ENCODE data around the gene FAM168A. TPM values are rescaled to one million over a fixed set of nuclear protein-coding genes. Genes with fewer than 3 reads are reported as not detected.

Gene FAM168A
- total RNA-seq, 1 donor from 2014 or later = 14.2 TPM

- no peak for TF ChIP-seq CTCF (IDR thresholded peaks at IDR 0.05; ENCODE audit: insufficient read depth, low read length, poor library complexity, severe bottlenecking)
- no peak overlapping the region for H3K4me3 ChIP-seq (ENCODE audit: low read depth, low read length)
- no peaks in the 10 kb centered on the region for H3K27me3 ChIP-seq (ENCODE audit: control insufficient read depth, insufficient read depth, low read length)
- no peaks in the 10 kb centered on the region for H3K36me3 ChIP-seq (ENCODE audit: control insufficient read depth, insufficient read depth, low read length)
- no peak for DNase-seq (ENCODE audit: low read depth)
Measured at GRCh38 chr11:73384531-73384871, 213.4 kb downstream of the FAM168A start.

GRCh38 chr11:73384125-73384441 is 213.8 kb downstream of the FAM168A start:
- Histone ChIP-seq H3K4me3 (ENCODE audit: low read depth, low read length) (no peak overlapping the region), H3K27me3 (ENCODE audit: control insufficient read depth, insufficient read depth, low read length) (no peaks in the 10 kb centered on the region), H3K36me3 (ENCODE audit: control insufficient read depth, insufficient read depth, low read length) (no peaks in the 10 kb centered on the region)
- DNase-seq (ENCODE audit: low read depth) = no peak
- TF ChIP-seq CTCF (IDR thresholded peaks at IDR 0.05; ENCODE audit: insufficient read depth, low read length, poor library complexity, severe bottlenecking) = no peak

GRCh38 chr11:73383249-73384124 is 214.4 kb downstream of the FAM168A start:
- H3K4me3 ChIP-seq (ENCODE audit: low read depth, low read length) = no peak overlapping the region
- DNase-seq (ENCODE audit: low read depth) = no peak
- H3K36me3 ChIP-seq (ENCODE audit: control insufficient read depth, insufficient read depth, low read length) = no peaks in the 10 kb centered on the region
- no peaks in the 10 kb centered on the region for H3K27me3 ChIP-seq (ENCODE audit: control insufficient read depth, insufficient read depth, low read length)
- TF ChIP-seq CTCF (IDR thresholded peaks at IDR 0.05; ENCODE audit: insufficient read depth, low read length, poor library complexity, severe bottlenecking) = peak; percentile 5

- no peaks in the 10 kb centered on the region for H3K36me3 ChIP-seq (ENCODE audit: control insufficient read depth, insufficient read depth, low read length)
- no peak for DNase-seq (ENCODE audit: low read depth)
- H3K4me3 ChIP-seq (ENCODE audit: low read depth, low read length) = no peak overlapping the region
- no peaks in the 10 kb centered on the region for H3K27me3 ChIP-seq (ENCODE audit: control insufficient read depth, insufficient read depth, low read length)
- TF ChIP-seq CTCF (IDR thresholded peaks at IDR 0.05; ENCODE audit: insufficient read depth, low read length, poor library complexity, severe bottlenecking) = no peak
Measured at GRCh38 chr11:73382747-73383146, 215.2 kb downstream of the FAM168A start.

- Histone ChIP-seq H3K4me3 (ENCODE audit: low read depth, low read length) (no peak overlapping the region), H3K36me3 (ENCODE audit: control insufficient read depth, insufficient read depth, low read length) (no peaks in the 10 kb centered on the region), H3K27me3 (ENCODE audit: control insufficient read depth, insufficient read depth, low read length) (no peaks in the 10 kb centered on the region)
- TF ChIP-seq CTCF (IDR thresholded peaks at IDR 0.05; ENCODE audit: insufficient read depth, low read length, poor library complexity, severe bottlenecking) = no peak
- DNase-seq (ENCODE audit: low read depth) = no peak
Measured at GRCh38 chr11:73382183-73382582, 215.7 kb downstream of the FAM168A start.

GRCh38 chr11:73381589-73381988 is 216.3 kb downstream of the FAM168A start:
- H3K4me3 ChIP-seq (ENCODE audit: low read depth, low read length) = no peak overlapping the region
- DNase-seq (ENCODE audit: low read depth) = no peak
- H3K36me3 ChIP-seq (ENCODE audit: control insufficient read depth, insufficient read depth, low read length) = no peaks in the 10 kb centered on the region
- no peaks in the 10 kb centered on the region for H3K27me3 ChIP-seq (ENCODE audit: control insufficient read depth, insufficient read depth, low read length)
- TF ChIP-seq CTCF (IDR thresholded peaks at IDR 0.05; ENCODE audit: insufficient read depth, low read length, poor library complexity, severe bottlenecking) = no peak
